ENCODE measurements around the gene ARL8B.

DNA sequence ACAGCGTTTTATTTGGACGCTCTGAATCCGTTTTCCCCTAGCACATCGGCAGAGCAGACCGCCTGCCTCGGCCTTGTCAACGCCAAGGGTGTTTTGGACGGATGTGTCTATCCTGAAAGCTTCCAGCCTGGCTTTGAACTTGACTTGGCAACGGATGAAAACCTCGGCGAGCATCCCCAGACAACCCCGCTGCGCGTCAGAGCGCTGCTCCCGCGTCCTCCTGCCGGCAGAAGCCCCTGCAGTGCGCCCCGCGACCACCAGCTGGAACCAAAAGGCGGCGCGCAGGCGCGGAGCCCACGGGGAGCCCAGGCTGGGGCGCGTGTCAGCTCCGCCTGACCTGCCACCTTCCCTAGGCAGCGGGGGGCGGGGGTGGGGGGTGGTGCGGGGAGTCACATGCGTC, 26.2 kb upstream of the ARL8B start:
- TF ChIP-seq CTCF (IDR thresholded peaks at IDR 0.05), result no peak
- no peak for TF ChIP-seq POLR2AphosphoS5 (IDR thresholded peaks at IDR 0.05; ENCODE audit: low read depth, low read length)
